Cerebellar nuclear complex (tissue), 1 donor: ENCODE measurements around the gene DPH2.

Experiments
- DNase-seq, 2 experiments: peaks; one replicate each; lab custom pipeline; 2025; lab: John Stamatoyannopoulos, UW

DPH2 gene

GRCh38 chr1:43969416-43969745, 429 bp upstream of the DPH2 start:
- DNase-seq = no peak

- DNase-seq = no peak
These were observed 692 bp downstream of the DPH2 start for GRCh38 chr1:43970502-43970901.

DNA sequence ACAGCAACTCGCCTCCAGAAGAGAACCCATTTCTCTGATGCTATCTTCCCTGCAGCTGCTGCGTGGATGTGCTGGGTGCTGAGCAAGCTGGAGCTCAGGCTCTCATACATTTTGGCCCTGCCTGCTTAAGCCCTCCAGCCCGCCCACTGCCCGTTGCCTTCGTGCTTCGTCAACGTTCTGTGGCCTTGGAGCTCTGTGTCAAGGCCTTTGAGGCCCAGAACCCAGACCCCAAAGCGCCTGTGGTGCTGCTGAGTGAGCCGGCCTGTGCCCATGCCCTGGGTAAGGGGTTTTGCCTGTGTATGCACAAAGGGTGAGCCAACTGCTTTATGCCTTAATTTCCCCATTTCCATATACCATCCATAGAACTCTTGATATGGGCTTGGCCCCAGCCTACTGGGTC, 1.1 kb downstream of the DPH2 start:
- DNase-seq = no peak

GRCh38 chr1:43971336-43971980, 1.6 kb downstream of the DPH2 start:
- no peak for DNase-seq

- no peak for DNase-seq
These were observed 4.2 kb downstream of the DPH2 start for GRCh38 chr1:43973981-43974442.

GRCh38 chr1:43974443-43975248, 4.8 kb downstream of the DPH2 start, which contains the start of gene ATP6V0B:
Gene ATP6V0B, plus strand, starts transcription at chr1:43974960. Its CDS starts 81 bp downstream, at chr1:43975041.
- peak; percentile 62 to 85 for DNase-seq

DNA sequence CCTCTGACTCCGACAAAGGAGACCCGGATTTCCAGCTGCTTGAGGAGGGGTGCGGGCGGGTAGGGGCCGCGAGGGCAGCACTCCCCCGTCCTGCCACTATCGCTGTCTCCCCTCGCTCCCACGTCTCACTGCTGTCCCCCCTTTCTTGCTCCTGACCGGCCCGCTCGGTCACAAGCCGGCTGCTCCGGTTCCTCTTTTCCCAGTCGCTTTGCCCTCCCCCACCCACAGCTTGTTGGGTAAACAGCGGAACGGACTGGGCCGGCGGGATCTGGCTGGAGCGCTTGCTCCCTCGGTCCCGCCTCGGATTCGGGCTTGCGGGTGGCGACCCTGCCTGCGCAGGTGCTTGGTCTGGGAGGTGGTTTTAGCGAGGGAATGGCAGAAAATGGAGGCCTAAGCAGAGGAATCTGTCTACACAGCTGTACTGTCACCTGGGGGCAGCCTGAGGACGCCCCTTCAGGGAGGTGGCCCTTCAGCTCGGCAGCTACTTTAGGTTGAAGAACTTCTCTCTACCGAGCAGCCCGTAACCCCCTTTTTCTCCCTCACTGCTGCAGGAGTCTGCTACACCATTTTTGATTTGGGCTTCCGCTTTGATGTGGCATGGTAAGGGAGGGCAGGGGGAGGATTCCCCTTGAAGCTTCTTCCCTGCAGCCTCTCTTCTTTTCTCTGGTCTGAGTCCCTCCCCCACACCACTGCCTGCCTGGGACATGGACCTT, 5.6 kb downstream of the DPH2 start:
- DNase-seq = no peak

DNA sequence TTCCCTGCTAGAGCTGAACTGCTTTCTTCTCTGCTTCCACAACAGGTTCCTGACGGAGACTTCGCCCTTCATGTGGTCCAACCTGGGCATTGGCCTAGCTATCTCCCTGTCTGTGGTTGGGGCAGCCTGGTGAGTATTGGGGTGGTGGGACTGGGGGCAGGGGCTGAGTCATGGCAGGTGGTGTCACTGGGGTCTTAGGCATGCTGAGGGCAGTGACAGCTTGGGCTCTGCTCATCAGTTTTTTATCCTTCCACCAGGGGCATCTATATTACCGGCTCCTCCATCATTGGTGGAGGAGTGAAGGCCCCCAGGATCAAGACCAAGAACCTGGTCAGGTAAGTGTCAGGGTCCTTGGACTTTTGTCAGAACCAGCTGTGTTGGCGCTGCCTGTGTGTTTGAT, 6.2 kb downstream of the DPH2 start:
- DNase-seq = no peak

DNA sequence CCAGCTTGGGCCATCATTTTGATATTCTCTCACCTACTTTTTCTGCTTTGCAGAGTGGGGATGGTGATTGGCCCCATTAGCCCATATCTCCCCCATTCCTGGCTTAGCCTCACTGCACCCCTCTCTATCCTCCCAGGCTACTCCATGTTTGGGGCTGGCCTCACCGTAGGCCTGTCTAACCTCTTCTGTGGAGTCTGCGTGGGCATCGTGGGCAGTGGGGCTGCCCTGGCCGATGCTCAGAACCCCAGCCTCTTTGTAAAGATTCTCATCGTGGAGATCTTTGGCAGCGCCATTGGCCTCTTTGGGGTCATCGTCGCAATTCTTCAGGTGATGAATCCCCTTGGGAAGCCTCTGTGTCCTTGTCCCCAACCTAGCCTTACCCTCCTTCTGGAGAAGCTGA, 7.1 kb downstream of the DPH2 start:
- DNase-seq = no peak

DNA sequence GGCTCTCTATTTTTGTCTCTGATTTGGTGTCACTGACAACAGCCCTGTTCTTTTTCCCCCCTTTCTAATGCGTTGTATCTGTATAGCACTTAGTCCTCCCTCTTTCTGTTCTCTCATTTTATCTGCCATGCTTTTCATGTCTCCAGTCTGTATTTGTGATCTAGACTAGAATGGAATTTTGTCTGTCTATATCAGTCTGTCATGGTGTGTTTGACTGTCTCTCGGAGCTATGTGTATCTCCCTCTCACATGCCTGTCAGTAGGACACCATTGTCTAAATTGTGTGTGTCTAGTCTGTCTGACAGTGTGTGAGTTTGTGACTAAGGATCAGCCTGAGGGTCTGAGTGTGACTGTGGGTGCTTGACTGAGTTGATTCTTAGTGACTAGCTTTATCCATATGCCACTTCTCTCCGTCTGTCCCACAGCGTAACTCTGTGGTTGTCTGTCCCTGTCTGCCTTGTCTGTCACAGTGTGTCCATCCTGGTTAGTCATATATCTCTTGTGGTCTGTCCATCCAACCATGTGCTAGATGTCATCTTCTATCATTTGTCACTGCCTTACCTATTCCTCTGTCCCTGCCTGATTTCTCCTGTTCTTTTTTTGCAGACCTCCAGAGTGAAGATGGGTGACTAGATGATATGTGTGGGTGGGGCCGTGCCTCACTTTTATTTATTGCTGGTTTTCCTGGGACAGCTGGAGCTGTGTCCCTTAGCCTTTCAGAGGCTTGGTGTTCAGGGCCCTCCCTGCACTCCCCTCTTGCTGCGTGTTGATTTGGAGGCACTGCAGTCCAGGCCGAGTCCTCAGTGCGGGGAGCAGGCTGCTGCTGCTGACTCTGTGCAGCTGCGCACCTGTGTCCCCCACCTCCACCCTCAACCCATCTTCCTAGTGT, 7.8 kb downstream of the DPH2 start:
- DNase-seq = no peak

- DNase-seq = no peak
These were observed 8.4 kb downstream of the DPH2 start for GRCh38 chr1:43978264-43978550.

DNA sequence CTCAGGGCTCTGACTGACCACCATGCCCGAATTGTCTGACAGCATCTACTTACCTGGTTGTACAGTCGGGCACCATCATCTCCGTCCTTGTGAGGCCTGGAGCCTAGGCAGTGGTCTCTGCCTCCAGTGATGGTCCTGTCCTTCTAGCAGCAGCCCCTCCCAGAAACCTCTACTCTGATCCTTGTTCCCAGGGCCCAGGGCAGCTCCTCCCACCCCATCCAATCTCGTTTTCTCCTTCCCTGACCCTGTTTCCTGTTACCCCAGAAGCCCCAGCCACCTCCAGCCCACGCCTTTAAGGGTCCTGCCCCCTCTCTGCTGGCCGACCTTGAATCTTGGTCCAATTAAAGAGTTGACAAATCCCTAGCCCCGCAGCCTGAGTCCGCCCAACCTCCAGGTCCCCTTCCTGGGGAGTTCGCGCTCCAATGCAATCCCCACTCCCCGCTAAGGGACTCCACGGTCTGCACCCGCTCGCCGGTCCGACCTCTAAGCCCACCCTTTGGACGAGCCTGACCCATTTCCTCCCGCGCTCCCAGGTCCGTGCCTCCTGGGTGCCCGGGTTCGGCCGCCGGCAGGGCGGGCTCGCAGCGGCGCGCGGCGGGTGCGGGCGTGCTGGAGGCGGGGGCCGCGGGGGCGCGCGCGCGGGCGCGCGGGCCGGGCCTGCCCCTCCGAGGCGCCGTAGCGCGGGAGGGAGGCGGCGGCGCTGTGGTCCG, 8.9 kb downstream of the DPH2 start, which contains the start of gene B4GALT2:
TSS of gene B4GALT2 (plus strand) at position 660 of the 710 bp plus-strand sequence. CDS start 1,951 bp downstream, outside the sequence.
- DNase-seq = no peak

DNA sequence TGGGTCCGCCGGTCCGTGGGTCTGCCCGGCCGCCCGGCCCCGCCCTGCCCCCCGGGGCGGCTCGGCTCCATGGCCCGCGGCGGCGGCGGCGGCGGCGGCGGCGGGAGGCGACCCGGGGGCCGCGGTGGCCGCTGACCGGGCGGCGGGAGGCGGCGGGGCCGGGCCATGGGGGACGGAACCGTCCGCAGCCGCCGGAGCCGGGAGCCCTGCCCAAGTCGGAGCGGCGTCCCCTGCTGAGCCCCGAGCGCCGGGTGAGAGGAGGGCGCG, 9.4 kb downstream of the DPH2 start:
- no peak for DNase-seq

DNA sequence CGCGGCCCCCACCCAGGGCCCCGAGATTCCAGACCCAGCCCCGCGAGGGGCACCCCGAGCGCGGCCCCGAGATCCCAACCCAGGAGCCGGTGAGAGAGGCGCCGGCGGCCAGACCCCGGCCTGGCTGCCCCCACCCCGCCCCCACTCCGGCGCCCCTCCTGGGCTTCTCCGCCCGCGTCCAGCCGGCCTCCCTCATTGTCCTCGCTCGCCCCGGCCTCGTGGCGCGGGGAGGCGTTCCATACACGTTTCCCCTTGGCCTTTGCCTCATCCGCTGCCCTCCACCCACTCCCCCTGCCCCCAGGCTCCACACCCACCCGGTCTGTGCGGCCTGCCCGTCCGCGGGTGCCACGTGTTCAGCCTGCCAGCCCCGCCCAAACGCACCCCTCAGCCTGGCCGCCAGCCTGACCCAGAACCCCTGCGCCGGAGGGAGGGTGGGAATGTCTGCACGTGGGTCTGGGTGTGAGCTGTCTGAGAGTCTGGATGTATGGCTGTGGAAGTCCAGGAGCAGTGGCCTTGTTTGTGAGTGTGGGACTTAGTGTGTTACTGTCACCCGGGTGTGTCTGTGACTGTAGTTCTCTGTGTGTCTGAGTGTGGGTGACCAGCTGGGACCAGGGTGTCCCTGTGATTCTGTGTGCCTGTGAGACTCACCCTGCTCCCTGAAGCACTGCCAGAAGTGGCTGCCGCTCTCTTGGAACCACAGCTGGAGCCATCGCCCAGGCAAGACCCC, 9.9 kb downstream of the DPH2 start:
- DNase-seq = no peak

- no peak for DNase-seq
These were observed 10.7 kb downstream of the DPH2 start for GRCh38 chr1:43980255-43981134.

GRCh38 chr1:43981135-43981491, 11.3 kb downstream of the DPH2 start:
- DNase-seq = no peak

GRCh38 chr1:43981636-43982035, 11.8 kb downstream of the DPH2 start:
- DNase-seq = no peak

GRCh38 chr1:43982241-43982640, 12.4 kb downstream of the DPH2 start:
- no peak for DNase-seq

DNA sequence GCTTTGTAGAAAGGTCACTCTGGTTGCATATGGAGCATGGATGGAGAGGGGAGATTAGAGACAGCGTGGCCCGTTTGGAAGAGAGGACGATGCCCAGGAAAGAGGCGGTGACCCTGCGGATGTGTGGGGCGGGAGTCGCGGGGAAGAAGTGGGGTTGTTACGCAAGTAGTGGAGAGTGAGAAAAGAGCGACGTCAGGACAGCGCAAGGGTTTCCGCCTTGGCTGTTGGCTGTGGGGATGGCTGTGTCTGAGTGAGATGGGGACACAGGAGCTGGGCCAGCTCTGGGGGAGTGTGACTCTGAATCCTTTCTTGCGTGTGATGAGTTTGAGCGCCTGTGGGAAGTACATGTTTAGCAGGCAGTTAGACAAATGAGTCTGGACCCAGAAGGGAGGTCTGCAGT, 13.0 kb downstream of the DPH2 start:
- no peak for DNase-seq
